Left cardiac atrium (tissue), 4 donors: Measurements from ENCODE around the gene ABHD2. TPM values are rescaled to one million over a fixed set of nuclear protein-coding genes. Genes with fewer than 3 reads are reported as not detected.
A peak's percentile ranks its signal among the peaks of the same experiment; 100 is the strongest.

ENCODE experiments used
- ATAC-seq, 2 donors: fragments of 200-7000 bp; cut with Tn5 transposase; one replicate each; pipeline ENCODE4 v1.9.1; 2020; ENCODE audit warnings: mild to moderate bottlenecking in 2 of 2, moderate library complexity in 2 of 2
- DNase-seq: peaks from one replicate; pipeline ENCODE4 v3.0.0-alpha.2; 2020
- intact Hi-C, 2 donors: fragments of 100-400 bp; cut with DNase I; formaldehyde crosslinking; loops; one replicate each; pipeline versions ENCODE4 v1.14.1 to v1.15.1; 2022 to 2023
- total RNA-seq, 2 donors: library from RNA; stranded (reverse); fragmentation: NEBNext Ultra II Directional; extraction: Animal tissue kit (Norgen Biotek cat#: 25700); gene quantifications; one replicate each; pipeline ENCODE4 v1.2.1, GENCODE V29; 2021
- donor health status: DM: no; HTN: yes; CAD: no.
- donor health status: DM: no; HTN: yes; CAD: no; lungs with severe emphysema.
- donor health status: DM: yes; HTN: yes; CAD: no.
- donor health status: Dilated cardiomyopathy.

ABHD2 gene
- total RNA-seq, 2 donors from 2014 or later = 91.6 to 208 TPM

DNA sequence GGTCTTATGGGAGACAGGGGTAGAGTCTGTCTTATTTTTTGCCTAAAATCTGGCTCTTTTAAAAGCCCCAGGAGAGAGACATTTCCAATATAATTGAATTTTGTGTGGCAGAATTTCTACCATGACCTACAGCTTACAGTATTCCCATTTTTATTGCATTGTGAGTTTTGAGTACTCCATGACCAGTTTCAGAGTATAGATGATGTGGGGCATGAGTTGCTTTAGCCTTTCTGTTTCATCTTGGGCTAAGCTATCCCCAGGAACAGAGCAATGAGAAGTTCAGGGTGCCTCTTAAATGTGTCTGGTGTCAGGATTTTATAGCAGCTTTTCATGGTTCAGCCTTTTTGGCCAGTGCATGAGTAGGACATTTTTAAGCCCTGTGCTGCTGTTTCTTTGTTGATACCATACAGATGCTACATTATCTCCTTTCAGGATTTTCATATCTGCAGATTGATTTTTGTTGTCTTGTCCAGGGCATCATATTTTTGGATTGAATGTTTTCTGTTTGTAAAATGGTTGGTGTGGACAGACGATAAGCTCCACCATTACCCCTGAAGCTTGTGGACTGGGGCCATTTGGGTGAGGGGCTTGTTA lies 3.5 kb downstream of the ABHD2 start:
- DNase-seq = no peak
- no peak for ATAC-seq
- intact Hi-C loops = no loop called here

DNA sequence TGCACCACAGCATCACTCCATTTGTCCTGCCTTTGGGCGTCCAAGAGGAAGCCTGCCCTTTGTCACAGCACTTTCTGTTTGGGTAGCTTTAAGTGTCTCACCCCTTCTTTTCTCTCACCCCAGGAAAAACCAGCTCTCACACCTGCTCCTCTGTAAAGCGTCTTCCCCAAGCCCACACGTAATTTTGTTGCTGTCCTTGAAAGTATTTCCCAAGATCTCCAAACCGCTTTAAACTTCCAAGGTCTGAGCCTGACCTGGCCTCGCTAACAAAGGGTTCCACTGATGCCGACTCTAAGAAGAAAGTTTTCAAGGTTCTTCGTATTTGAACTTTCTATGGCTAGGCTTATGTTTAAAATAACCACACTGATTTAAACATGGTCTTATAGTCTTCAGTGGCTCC lies 5.3 kb downstream of the ABHD2 start:
- DNase-seq (no peak), ATAC-seq (no peak)
- intact Hi-C loops = no loop called here

DNA sequence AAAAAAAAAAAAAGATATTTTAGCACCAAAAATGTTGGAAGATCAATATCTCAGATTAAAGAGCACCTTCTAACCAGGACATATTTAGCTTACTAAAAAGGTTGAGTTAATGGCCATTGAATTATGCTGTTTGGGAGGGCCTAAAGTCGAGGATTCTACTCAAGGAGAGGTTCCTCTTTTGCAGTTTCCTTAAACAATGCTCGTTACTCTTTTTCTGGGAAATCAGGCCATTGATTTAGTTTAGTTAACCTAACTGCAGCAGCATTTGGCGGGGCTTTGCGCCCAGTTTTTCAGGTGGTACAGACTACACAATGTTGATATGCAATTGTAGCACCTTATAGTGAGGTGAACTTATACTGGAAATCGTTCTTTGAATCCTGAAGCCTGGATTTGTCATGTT lies 6.8 kb downstream of the ABHD2 start:
- ATAC-seq = no peak
- intact Hi-C loops = no loop called here
- DNase-seq = no peak

DNA sequence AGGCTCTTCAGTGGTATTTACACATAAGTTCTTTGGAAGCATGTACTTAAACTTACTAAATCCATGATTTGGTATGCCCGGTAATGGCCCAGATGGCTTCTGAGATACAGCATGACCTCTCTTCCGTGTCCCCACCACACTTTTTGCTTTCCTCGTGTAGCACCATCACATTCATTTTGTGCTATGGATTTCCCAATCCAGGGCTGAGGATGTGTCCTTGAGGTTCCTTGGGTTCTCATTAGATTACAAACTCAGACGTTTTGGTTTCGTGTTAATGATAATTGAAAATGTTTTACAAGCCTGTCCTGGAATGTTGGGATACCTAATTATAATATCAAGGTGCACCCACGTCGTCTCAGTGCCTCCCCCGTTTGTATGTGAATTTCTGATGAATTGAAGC lies 7.3 kb downstream of the ABHD2 start:
- ATAC-seq = no peak
- DNase-seq = no peak
- intact Hi-C loops = no loop called here

DNA sequence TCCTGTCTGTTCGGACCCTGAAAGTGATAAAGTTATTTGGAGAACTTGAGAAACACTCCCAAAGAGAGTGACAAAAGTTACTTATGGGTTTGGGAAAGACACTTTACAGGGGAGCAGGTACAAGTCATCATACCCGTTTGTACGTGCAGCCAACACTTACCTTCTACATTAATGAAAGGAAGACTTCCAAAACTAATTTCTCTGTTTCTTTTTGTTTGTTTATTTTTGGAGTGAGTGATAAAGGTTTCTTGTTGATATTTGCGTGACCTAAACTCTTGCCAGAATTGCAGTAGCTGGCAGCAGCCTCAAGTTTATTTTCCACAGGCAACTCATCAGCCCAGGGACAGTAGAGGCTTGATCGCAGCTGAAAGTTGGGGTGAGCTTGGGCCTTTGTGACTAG lies 8.4 kb downstream of the ABHD2 start:
- no peak for ATAC-seq

DNA sequence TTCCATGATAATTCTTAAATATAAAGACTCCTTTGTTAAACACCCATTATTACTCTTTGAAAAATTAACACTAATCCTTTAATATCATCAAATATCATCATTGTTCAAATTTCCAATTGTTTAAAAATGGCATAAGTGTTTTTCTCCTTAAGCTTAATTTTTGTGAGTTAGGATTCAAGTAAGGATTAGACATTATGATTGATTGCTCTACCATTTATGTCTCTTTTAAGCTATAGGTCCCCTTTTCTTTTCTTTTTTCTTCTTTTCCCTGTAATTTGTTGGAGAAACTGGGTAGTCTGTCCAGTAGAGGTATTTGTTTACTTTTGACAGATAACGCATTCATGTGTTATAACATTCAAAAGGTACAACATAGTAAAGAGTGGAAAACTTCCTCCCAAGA lies 9.1 kb downstream of the ABHD2 start:
- intact Hi-C loops = no loop called here
- ATAC-seq (no peak), DNase-seq (no peak)

More for the DNA sequence above, 8.4 kb downstream of the ABHD2 start:
- intact Hi-C loops = no loop called here
- DNase-seq = no peak

DNA sequence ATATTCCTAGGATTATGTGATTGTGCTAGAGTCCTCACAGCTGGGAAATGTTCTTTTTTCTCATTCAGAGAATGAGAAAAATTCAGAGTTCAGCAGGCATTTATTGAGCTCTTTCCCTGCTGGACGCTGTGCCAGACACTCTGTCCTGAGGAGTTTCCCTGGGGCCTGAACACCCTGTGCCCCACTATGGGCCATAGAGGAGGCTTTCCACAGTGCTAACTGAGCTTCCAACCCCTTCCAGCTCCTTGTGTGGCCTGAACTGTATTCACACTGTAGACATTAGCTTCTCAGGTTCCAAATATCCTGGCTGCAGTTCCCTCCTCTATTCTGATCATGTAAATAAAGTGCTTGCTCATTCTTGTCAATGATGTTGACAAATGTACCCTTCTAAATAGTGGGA lies 10.0 kb downstream of the ABHD2 start:
- intact Hi-C loops = no loop called here
- ATAC-seq (peak in 1 of 2 donors; percentile 66), DNase-seq (no peak)

DNA sequence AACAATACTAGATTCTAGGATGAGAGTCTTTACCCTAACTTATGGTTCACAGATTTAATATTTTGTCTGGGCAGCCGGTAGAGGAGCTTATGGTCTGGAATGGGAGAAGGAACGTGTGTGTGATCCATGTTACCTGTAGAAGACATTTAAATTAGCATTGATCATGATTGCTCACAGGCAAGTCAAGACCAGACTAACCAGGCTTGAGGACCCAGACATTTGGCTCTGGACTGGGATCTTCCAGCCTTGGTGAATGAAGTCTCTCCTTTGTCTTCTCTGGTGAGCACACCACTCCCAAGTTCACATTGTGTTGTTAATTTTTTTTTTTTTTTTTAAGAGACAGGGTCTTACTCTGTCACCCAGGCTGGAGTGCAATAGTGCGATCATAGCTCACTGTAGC lies 11.7 kb downstream of the ABHD2 start:
- no peak for DNase-seq
- intact Hi-C loops = no loop called here
- ATAC-seq = no peak

DNA sequence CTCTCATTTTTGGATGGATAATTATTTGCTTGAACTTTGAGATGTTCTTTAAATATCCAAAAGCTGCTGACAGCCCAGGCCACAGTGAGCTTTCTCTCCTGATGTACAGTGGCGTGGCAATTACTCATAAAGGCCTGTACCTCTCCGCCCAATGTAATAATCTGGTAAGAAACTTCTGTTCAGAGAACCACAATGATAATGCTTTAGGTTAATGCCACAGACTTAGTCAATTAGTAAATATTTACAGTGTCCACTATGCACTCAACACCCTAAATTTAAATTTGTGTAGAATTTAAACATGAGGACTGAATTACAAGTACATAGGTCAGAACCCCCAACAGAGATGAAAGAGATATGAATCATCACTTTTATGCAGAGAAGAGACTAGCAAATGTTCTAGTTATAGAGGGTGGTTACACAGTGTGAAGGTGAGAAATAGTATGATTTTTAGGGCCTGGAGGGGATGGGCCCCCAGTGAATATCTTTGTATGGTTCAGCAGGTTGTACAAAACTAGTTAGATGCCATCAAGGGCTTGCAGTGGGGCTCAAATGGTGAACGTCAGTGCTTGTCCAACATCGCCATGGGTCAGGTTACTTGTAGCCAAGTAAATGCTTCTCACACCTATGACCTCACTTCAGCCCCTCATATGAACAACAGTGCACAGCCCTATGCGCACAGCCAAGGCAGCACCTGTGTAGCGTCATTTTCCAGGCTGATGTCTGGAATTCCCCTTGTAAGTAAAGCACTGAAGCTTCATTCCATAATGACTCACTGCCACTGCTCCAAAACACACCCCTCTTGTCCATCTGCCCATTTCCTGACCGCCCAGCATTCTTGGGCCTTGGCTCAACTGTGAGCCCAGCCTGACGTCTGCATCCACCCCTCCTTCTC lies 13.3 kb downstream of the ABHD2 start:
- peak; percentile 81 for DNase-seq

DNA sequence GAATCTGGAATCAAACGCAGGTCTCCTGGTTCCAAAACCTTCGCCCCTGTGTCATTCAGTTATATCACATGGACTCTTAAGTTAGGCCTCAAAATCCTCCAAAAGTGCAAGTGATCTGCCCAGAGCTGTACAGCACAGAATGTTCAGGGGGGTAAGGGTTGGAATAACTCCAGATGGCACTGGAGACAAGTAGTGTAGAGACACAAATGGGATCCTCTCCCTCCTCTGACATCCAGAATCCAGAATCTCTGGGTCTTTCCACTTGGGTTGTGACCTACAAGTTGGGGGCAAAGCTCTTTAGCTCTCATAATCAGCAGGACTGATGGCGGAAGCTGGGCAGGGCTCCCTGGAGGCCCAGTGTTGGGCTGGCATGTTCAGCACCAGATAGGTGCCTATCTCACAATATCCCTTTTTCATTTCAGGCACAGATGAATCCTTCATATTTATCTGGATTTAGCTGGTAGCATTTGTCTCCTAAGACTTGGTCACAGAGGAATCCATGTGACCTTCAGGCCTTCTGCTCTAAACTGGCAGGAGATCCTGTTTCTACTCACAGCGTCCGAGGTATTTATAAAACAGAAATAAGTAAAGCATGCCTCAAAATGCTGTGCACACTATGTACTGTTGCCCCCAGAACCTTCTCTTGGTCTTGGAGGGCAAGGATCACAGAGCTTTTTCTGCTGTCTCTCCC lies 15.4 kb downstream of the ABHD2 start:
- ATAC-seq (peak in 1 of 2 donors; percentile 18), DNase-seq (no peak)
- intact Hi-C loops = no loop called here

More for the DNA sequence above, 13.3 kb downstream of the ABHD2 start:
- intact Hi-C loops = no loop called here
- ATAC-seq = peak; percentile 84 to 91

DNA sequence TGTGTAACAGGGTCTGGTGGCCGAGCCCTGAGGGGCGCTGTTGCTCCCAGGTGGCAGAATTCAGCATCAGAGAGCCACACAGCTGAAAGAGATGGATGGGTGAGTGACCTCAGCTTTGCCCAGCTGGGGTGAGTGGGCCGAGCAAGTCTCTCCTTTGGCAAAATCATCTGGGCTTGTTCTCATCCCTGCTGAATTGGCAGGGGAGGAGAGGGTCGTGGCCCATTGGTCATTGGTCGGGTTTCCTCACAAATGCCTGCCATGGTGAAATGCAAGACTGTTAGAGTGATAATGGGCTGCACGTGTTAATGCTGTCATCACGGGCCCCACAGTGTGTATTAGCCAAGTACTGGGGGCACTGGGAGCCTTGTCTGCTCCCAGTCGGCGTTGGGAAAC lies 15.9 kb downstream of the ABHD2 start:
- ATAC-seq = peak; percentile 14 to 28
- intact Hi-C loops = no loop called here

DNA sequence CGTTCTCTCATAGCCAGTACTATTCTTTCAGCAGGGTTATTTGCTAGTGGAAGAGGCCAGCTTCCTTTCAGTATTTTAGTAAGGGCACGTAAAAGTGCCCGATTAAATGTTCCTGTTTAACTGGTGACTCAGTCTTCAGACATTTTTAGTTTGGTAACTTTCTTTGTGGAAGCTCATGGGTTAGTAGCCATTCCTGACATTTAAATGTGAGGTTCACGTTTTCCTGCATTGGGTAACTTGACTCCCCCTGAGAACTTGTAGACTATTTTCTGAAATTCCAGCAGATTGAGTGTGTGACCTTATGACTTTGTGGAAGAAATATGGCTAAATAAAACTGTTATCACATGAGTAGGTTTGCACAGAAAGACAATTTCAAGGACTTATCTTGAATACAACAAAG lies 16.9 kb downstream of the ABHD2 start:
- ATAC-seq = peak; percentile 28 to 37
- DNase-seq = no peak
- intact Hi-C loops = no loop called here

More for the DNA sequence above, 15.9 kb downstream of the ABHD2 start:
- peak; percentile 50 for DNase-seq

DNA sequence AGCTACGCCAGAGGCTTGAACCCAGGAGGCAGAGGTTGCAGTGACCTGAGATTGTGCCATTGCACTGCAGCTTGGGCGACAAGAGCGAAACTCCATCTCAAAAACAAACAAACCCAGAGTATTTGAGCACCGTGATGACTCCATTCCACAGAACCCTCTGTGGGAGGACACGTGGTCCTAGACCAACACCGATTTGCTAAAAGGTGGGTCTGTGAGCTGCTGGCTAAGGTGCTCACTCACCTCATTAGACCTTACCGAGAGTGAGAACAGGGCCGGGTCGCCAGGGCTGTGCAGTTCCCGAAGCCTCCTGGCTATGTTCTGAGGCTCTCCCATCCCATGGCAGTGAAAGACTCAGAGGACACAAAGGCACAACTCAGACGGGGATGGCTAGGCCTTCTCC lies 17.9 kb downstream of the ABHD2 start:
- ATAC-seq (no peak), DNase-seq (no peak)
- intact Hi-C loops = no loop called here

DNA sequence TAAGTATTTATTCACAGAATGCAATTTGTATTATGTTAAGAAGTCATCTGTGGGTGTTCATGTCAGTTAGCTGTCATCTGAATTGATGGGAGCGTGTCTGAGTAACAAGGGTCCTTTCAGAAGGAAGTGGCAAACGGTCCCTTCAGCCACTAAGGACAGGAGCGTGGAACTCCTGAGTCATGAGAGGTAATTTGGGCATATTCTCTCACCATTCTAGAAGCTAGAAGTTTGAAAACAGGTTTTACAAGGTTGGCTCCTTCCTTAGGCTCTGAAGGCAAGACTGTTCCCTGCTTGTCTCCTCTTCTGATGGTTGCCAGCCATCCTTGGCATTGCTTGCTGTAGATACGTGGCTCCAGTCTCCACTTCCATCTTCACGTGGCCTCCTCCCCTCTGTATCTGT lies 19.7 kb downstream of the ABHD2 start:
- intact Hi-C loops = no loop called here

DNA sequence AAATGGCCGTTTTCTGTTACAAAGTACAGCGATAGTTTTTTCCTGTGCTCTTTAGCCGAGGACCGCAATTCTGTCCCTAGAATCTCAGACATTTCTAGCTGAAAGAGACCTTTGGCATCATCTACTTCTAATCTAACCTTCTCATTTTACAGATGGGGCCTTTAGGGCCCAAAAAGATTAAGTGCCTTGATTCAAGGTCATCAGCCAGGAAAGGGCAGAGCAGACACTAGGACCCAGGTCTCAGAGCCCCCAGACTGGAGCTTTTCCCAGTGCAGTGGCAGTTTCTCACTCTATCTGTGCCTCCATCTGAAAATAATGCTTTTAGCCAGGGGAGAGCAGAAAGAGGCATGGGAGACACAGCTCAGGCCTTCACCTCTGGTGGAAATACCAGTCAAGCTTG lies 20.6 kb downstream of the ABHD2 start:
- intact Hi-C loops = no loop called here
- DNase-seq (no peak), ATAC-seq (no peak)

More for the DNA sequence above, 19.7 kb downstream of the ABHD2 start:
- ATAC-seq (no peak), DNase-seq (no peak)

DNA sequence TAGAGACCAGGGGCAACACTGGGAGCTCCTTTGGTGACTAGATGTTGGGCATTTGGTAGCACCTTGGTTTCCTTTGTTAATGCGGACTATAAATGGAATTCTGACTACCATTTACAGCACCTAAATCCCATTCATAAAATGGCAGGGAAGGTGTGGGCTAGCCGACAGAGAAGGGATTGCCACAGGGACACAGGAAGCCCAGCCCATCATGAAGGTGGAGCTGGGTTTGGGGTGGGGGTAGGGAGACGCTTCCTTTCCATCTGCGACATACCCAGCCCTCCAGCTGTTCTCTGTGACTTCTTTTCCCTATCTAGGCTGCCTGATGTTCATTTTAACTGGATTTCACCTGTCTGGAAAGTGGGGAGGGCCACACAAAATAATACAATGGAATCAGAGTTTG lies 21.0 kb downstream of the ABHD2 start:
- intact Hi-C loops = no loop called here
- ATAC-seq (no peak), DNase-seq (no peak)

DNA sequence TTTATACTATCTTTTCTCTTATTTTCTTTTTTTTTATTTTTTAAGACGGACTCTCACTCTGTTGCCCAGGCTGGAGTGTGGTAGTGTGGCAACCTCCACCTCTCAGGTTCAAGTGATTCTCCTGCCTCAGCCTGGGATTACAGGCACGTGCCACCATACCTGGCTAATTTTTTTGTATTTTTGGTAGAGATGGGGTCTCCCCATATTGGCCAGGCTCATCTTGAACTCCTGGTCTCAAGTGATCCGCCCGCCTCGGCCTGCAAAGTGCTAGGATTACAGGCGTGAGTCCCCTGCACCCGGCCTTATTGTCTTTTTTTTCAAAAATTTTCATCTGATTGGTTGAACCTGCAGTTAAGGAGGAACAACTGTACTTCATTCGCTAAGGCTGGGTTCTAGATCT lies 21.8 kb downstream of the ABHD2 start:
- ATAC-seq = no peak
- intact Hi-C loops = no loop called here
- DNase-seq = no peak

DNA sequence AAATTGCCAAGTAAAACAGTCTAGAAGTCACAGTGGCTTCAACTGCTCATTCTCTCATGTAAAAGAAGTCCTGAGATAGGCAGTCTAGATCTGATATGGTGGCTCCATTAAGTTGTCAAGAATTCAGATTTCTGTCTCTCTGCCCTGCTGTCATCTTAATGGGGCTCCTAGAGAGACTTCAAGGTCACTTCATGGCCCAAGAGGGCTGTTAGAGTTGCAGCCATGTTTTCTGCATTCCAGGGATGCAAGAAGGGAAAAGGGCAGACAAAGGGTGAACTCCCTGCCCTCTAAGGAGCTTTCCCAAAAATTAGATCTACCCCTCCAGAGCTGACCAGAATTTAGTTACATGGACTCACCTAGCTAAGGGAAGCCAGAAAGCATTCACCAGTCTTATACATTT lies 23.1 kb downstream of the ABHD2 start:
- DNase-seq = no peak
- ATAC-seq = no peak
- intact Hi-C loops = no loop called here

DNA sequence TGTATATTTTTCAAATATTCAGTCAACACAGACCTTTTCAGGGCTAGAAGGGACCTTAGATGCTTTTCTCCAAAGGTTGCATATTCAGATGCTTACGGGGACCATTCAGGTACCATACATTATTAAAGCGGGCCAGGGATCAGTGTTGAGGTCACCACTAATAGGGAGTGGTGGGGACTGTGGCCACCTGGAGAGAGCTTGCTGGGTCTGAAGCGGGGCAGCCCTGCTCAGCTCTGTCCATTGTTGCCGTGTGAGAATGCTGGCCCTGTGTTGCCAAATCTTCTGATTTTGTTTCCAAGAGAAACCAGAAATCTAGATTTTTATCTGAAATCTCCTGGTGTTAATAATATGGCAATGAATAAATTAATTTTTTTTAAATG lies 23.7 kb downstream of the ABHD2 start:
- no peak for DNase-seq
- intact Hi-C loops = no loop called here
- ATAC-seq = peak in 1 of 2 donors; percentile 23

DNA sequence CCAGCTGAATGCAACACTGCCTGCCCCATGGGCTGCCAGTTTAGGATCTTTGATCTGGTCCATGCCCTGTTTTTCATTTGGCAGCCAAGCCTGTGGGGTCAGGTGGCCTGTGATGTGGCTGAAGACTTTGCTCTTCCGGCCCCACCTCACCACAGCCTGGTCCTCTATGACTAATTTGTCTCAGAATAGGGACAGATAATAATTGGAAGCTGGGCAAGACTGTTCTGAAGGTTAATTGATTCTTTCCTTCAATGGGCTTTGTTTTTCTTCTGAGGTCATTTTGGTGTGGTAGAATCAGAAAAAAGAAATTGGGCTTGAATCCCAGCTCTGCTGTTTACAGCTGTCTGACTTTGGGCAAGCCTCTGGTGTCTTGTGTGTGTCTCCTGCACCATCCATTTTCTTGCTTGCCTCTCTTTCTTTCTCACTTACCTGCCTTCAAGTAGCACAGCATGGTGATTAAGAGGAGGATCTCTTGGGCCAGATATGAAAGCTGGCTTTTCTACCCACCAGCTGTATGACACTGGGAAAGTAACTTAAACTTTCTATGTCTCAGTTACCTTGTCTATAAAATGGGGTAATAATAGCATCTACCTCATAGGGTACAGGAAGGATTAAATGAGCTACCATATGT lies 24.2 kb downstream of the ABHD2 start:
- ATAC-seq (peak; percentile 62 to 79), DNase-seq (peak; percentile 75)
- intact Hi-C loops = no loop called here
